ENCODE results near the gene OPCML.

DNA sequence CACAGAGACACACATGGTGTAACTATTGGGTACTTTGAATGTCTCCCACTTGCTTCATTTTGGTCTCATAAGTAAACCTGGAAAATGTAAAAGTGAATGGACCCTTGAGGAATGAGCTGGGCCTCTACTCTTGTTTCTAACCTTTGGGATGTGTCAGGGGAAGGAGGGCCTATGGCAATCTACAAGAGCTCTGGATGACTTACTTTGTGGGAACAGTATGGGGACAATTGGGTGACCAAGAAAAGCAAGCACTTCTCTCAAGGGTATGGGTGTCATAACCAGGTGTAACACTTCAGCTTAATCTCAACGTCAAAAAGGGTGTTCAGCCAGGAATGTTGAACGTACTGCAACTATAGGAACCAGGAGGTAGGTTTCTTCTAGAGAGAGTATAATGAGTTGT is 144.0 kb downstream of the OPCML start:
- TF ChIP-seq, protein P1, sequence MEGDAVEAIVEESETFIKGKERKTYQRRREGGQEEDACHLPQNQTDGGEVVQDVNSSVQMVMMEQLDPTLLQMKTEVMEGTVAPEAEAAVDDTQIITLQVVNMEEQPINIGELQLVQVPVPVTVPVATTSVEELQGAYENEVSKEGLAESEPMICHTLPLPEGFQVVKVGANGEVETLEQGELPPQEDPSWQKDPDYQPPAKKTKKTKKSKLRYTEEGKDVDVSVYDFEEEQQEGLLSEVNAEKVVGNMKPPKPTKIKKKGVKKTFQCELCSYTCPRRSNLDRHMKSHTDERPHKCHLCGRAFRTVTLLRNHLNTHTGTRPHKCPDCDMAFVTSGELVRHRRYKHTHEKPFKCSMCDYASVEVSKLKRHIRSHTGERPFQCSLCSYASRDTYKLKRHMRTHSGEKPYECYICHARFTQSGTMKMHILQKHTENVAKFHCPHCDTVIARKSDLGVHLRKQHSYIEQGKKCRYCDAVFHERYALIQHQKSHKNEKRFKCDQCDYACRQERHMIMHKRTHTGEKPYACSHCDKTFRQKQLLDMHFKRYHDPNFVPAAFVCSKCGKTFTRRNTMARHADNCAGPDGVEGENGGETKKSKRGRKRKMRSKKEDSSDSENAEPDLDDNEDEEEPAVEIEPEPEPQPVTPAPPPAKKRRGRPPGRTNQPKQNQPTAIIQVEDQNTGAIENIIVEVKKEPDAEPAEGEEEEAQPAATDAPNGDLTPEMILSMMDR (IDR thresholded peaks at IDR 0.05) = no peak
- no peak for TF ChIP-seq TCF7L2 (IDR thresholded peaks at IDR 0.05; ENCODE audit: low read depth, low read length)
- TF ChIP-seq POLR2AphosphoS5 (IDR thresholded peaks at IDR 0.05; ENCODE audit: low read depth, low read length) = no peak
- TF ChIP-seq, protein P2, sequence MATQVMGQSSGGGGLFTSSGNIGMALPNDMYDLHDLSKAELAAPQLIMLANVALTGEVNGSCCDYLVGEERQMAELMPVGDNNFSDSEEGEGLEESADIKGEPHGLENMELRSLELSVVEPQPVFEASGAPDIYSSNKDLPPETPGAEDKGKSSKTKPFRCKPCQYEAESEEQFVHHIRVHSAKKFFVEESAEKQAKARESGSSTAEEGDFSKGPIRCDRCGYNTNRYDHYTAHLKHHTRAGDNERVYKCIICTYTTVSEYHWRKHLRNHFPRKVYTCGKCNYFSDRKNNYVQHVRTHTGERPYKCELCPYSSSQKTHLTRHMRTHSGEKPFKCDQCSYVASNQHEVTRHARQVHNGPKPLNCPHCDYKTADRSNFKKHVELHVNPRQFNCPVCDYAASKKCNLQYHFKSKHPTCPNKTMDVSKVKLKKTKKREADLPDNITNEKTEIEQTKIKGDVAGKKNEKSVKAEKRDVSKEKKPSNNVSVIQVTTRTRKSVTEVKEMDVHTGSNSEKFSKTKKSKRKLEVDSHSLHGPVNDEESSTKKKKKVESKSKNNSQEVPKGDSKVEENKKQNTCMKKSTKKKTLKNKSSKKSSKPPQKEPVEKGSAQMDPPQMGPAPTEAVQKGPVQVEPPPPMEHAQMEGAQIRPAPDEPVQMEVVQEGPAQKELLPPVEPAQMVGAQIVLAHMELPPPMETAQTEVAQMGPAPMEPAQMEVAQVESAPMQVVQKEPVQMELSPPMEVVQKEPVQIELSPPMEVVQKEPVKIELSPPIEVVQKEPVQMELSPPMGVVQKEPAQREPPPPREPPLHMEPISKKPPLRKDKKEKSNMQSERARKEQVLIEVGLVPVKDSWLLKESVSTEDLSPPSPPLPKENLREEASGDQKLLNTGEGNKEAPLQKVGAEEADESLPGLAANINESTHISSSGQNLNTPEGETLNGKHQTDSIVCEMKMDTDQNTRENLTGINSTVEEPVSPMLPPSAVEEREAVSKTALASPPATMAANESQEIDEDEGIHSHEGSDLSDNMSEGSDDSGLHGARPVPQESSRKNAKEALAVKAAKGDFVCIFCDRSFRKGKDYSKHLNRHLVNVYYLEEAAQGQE (IDR thresholded peaks at IDR 0.05; ENCODE audit: insufficient read depth in 1 of 2, low read depth in 2 of 2, low read length in 1 of 2) = no peak
